SIG-M5 (cell line): ENCODE data around the gene TOR3A.
"Not testable (repeated sequence)": the region's sequence is repeated elsewhere in the genome, so short reads cannot be mapped to it uniquely, and the experiment has no call there.

Experiments
- DNase-seq: peaks from one replicate; lab custom pipeline; 2025; lab: John Stamatoyannopoulos, UW

Gene TOR3A

GRCh38 chr1:179081687-179082332, at the start of gene TOR3A:
TOR3A (plus strand) TSS chr1:179082070; CDS start chr1:179082129, 59 bp downstream.
- no peak for DNase-seq

GRCh38 chr1:179034720-179035119, 47.1 kb upstream of the TOR3A start:
- no peak for DNase-seq

GRCh38 chr1:179036844-179037465, 44.9 kb upstream of the TOR3A start:
- no peak for DNase-seq

GRCh38 chr1:179038528-179039281, 43.2 kb upstream of the TOR3A start:
- DNase-seq: no peak

GRCh38 chr1:179039502-179040174, 42.2 kb upstream of the TOR3A start:
- not testable (repeated sequence) for DNase-seq

GRCh38 chr1:179040175-179040551, 41.7 kb upstream of the TOR3A start:
- DNase-seq: not testable (repeated sequence)

- DNase-seq: no peak
Observed at GRCh38 chr1:179042087-179042486, 39.8 kb upstream of the TOR3A start.

GRCh38 chr1:179042700-179043099, 39.2 kb upstream of the TOR3A start:
- no peak for DNase-seq

GRCh38 chr1:179043266-179043665, 38.6 kb upstream of the TOR3A start:
- DNase-seq: no peak

GRCh38 chr1:179043907-179044306, 38.0 kb upstream of the TOR3A start:
- no peak for DNase-seq

- DNase-seq: no peak
Observed at GRCh38 chr1:179046808-179047635, 34.8 kb upstream of the TOR3A start.

- DNase-seq: no peak
Observed at GRCh38 chr1:179047636-179047997, 34.3 kb upstream of the TOR3A start.

- no peak for DNase-seq
Observed at GRCh38 chr1:179048339-179049124, 33.3 kb upstream of the TOR3A start.

- DNase-seq: no peak
Observed at GRCh38 chr1:179052776-179053175, 29.1 kb upstream of the TOR3A start.

- no peak for DNase-seq
Observed at GRCh38 chr1:179053486-179053885, 28.4 kb upstream of the TOR3A start.

GRCh38 chr1:179055937-179056336, 25.9 kb upstream of the TOR3A start:
- DNase-seq: no peak

- DNase-seq: no peak
Observed at GRCh38 chr1:179058487-179059483, 23.1 kb upstream of the TOR3A start.

GRCh38 chr1:179061360-179062282, 20.2 kb upstream of the TOR3A start:
- no peak for DNase-seq

- DNase-seq: no peak
Observed at GRCh38 chr1:179066471-179066870, 15.4 kb upstream of the TOR3A start.
